Neural crest cell (in vitro differentiated cells): ENCODE measurements around the gene KRTAP5-3. TPM values are rescaled to one million over a fixed set of nuclear protein-coding genes. Genes with fewer than 3 reads are reported as not detected.
"Not testable (repeated sequence)": the region's sequence is repeated elsewhere in the genome, so short reads cannot be mapped to it uniquely, and the experiment has no call there.

Experiments used
- DNase-seq: peaks from one replicate; pipeline ENCODE4 v3.0.0; 2021; ENCODE audit warnings: low read depth, mixed read lengths, low spot score
- H3K27ac Mint-ChIP-seq: one replicate; pipeline ENCODE4 v1.8.0; 2021; ENCODE audit warnings: mild to moderate bottlenecking, mixed read lengths; ENCODE audit not compliant: unreplicated experiment
- H3K27me3 Mint-ChIP-seq: 2 replicates; pipeline ENCODE4 v1.8.0; 2021; ENCODE audit warnings: low read depth, mild to moderate bottlenecking, mixed read lengths
- H3K36me3 Mint-ChIP-seq: 2 replicates; pipeline ENCODE4 v1.8.0; 2021; ENCODE audit warnings: low read depth, mild to moderate bottlenecking, mixed read lengths
- H3K4me1 Mint-ChIP-seq: 2 replicates; pipeline ENCODE4 v1.8.0; 2021; ENCODE audit warnings: mixed read lengths
- H3K4me3 Mint-ChIP-seq: one replicate; pipeline ENCODE4 v1.8.0; 2021; ENCODE audit warnings: mild to moderate bottlenecking, mixed read lengths
- H3K9me3 Mint-ChIP-seq: 2 replicates; pipeline ENCODE4 v1.8.0; 2021; ENCODE audit warnings: mixed read lengths
- total RNA-seq: library from RNA; stranded (reverse); gene quantifications from 2 replicates; pipeline ENCODE4 v1.2.1, GENCODE V29; 2021
- TF ChIP-seq, protein P1 (sequence below): fragments of 200-600 bp; sonication (generic); conservative IDR thresholded peaks from 2 replicates; pipeline ENCODE4 v1.5.0; 2021; ENCODE audit warnings: antibody characterized with exemption, mild to moderate bottlenecking

KRTAP5-3 gene
- total RNA-seq, 1 donor from 2014 or later, result not detected

DNA sequence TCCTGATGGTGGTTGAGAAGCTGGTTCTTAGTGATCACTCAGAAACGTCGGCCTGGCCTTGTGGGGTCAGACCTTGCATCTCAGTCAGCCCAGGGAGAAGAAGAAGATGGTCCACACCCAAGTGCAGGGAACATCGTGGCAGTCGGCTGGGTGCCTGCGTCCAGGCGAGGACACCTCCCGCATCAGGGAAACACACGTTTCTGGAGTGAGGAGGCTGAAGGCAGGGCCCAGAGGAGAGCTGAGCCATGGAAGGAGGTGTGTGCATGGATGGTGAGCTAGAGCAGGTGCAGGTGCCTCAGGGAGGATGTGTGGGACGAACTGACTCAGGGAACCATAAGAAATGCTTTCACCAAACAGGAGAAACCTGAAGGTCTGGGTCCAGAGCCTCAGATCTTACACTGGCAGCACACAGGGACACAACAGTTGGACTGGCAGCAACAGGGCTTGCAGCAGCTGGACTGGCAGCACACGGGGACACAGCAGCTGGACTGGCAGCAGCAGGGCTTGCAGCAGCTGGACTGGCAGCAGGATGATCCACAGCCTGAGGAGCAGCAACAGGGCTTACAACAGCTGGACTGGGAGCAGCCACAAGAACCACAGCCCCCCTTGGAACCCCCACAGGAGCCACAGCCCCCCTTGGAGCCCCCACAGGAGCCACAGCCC is 10.8 kb downstream of the KRTAP5-3 start:
- peaks cover 89% of the 10 kb centered on the region for H3K27me3 Mint-ChIP-seq
- H3K4me1 Mint-ChIP-seq, result peaks cover 6% of the 10 kb centered on the region
- DNase-seq, result no peak
- H3K36me3 Mint-ChIP-seq, result no peaks in the 10 kb centered on the region
- H3K9me3 Mint-ChIP-seq, result peaks cover 5% of the 10 kb centered on the region
- no peak overlapping the region for H3K4me3 Mint-ChIP-seq
- no peak overlapping the region for H3K27ac Mint-ChIP-seq
- TF ChIP-seq, protein P1, sequence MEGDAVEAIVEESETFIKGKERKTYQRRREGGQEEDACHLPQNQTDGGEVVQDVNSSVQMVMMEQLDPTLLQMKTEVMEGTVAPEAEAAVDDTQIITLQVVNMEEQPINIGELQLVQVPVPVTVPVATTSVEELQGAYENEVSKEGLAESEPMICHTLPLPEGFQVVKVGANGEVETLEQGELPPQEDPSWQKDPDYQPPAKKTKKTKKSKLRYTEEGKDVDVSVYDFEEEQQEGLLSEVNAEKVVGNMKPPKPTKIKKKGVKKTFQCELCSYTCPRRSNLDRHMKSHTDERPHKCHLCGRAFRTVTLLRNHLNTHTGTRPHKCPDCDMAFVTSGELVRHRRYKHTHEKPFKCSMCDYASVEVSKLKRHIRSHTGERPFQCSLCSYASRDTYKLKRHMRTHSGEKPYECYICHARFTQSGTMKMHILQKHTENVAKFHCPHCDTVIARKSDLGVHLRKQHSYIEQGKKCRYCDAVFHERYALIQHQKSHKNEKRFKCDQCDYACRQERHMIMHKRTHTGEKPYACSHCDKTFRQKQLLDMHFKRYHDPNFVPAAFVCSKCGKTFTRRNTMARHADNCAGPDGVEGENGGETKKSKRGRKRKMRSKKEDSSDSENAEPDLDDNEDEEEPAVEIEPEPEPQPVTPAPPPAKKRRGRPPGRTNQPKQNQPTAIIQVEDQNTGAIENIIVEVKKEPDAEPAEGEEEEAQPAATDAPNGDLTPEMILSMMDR, result no peak

DNA sequence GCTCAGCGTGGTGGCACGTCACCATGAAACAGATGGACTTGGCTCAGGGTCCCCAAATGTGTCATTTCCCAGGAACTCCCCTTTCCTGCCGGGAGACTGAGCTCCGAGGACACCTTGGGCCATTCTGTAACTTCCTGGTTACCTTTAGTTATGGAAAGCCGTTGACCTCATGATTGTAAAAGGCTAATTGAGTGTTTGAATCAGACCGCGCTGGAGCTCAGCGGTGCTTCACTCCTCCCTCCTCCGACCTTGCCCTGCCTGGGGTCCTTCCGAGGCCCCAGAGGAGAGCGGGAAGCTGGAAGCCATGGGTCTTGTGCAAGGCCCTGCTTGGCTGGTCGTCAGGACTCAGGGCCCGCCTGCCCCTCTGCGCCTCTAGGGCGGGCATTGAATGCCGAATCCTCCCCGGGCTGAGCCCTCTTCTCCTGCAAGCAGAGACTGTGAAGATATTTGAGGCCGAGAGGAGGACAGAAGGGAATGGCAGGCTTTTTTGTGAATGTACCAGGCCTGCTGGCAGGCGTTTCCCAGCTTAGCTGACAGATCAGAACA is 11.6 kb downstream of the KRTAP5-3 start:
- H3K4me3 Mint-ChIP-seq, H3K27ac Mint-ChIP-seq, H3K9me3 Mint-ChIP-seq, DNase-seq, H3K4me1 Mint-ChIP-seq, H3K36me3 Mint-ChIP-seq: not testable (repeated sequence)
- H3K27me3 Mint-ChIP-seq, result peaks cover 90% of the 10 kb centered on the region

DNA sequence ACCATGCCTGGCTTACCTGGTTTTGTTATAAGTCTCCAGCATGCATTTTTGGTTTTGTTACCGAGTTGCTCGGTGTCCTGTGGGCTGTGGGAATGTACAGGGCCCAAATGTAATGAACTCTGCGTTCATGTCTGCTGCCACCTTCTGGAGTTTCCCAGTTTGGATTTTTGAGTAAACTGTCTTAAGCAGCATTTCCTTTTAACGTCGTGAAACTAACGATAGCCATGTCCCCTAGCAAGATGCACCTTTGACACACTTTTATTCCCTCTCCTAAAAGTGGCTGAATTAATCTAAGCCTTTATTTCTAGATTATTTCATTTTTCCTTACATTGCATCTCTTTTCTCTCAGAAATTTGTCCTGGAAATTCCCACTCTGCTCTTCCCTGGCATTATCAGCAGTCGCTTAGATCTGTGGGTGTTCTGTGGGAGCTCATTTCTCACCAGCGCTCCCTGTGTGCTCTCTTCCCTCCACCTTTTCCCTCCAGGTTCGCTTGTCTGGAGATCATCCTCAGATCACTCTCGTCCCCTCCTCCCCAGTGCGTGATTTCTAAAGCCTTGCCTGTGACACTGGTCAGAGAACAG is 12.2 kb downstream of the KRTAP5-3 start:
- not testable (repeated sequence) for H3K27ac Mint-ChIP-seq, H3K4me3 Mint-ChIP-seq, DNase-seq, H3K36me3 Mint-ChIP-seq, H3K9me3 Mint-ChIP-seq, H3K4me1 Mint-ChIP-seq
- peaks cover 89% of the 10 kb centered on the region for H3K27me3 Mint-ChIP-seq

DNA sequence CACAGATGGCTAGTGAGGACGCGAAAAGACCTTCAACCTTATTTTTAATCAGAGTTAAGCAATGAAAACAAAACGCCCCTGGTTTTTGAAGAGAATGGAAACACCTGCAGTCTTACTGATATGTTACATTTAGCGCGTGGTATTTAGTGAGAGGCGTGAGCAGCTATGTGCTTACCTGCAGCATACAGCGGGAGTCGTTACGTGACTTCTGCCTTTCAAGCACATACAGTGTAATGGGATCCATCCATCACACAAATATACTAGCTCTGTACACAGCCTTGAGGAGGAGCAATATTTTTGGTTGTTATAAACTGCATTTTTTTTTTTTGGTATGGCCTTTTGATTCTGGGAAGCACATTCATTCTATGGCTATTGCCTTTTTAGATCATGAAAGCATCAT is 15.6 kb downstream of the KRTAP5-3 start:
- H3K4me1 Mint-ChIP-seq, result peaks cover 6% of the 10 kb centered on the region
- TF ChIP-seq, protein P1, result no peak
- H3K27me3 Mint-ChIP-seq, result peaks cover 77% of the 10 kb centered on the region
- H3K4me3 Mint-ChIP-seq, result no peak overlapping the region
- DNase-seq, result no peak
- H3K36me3 Mint-ChIP-seq, result no peaks in the 10 kb centered on the region
- no peak overlapping the region for H3K27ac Mint-ChIP-seq
- H3K9me3 Mint-ChIP-seq, result no peaks in the 10 kb centered on the region

DNA sequence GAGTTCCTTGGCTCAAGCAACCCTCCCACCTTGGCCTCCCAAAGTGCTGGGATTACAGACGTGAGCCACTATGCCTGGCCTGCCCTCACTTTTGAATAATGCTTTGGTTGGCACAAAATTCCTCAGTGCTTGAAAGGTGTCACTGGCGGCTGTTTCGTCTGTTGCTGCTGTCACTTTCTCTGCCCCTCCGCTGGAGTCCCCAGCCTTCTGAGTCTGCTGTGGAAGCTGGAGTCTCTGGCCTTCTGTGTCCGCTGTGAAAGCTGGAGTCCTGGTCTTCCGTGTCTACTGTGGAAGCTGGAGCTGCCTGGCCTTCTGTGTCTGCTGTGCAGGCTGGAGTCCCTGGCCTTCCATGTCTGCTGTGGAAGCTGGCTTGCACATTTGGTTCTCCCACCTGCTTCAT is 18.3 kb downstream of the KRTAP5-3 start:
- Mint-ChIP-seq H3K36me3 (no peaks in the 10 kb centered on the region), H3K4me1 (no peaks in the 10 kb centered on the region), H3K27me3 (peaks cover 62% of the 10 kb centered on the region), H3K27ac (no peak overlapping the region), H3K4me3 (no peak overlapping the region), H3K9me3 (no peaks in the 10 kb centered on the region)
- no peak for DNase-seq
- TF ChIP-seq, protein P1, result no peak

DNA sequence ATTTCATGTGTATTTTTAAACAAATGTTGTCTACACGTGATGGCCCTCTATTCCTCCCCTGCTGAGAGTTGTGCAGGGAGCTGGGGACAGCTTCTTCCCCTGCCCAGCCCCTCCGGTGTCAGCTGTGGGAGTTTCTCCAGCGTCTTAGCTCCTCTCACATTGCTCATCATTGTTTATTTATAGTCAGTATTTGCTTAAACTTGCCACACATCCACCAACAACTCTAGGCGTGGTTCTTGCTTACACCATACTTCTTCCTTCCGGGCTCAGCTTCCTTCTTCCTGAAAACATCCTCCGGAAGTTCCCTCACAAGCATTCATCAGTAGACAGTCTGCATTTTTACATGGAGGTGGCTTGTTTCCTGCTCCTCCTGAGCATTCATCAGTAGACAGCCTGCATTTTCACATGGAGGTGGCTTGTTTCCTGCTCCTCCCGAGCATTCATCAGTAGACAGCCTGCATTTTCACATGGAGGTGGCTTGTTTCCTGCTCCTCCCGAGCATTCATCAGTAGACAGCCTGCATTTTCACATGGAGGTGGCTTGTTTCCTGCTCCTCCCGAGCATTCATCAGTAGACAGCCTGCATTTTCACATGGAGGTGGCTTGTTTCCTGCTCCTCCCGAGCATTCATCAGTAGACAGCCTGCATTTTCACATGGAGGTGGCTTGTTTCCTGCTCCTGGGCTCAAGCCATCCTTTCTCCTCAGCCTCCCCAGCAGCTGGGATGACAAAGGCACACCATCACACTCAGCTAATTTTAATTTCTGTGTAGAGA is 18.9 kb downstream of the KRTAP5-3 start:
- H3K4me3 Mint-ChIP-seq, H3K36me3 Mint-ChIP-seq, H3K9me3 Mint-ChIP-seq, H3K27ac Mint-ChIP-seq, H3K4me1 Mint-ChIP-seq, DNase-seq: not testable (repeated sequence)
- peaks cover 56% of the 10 kb centered on the region for H3K27me3 Mint-ChIP-seq

DNA sequence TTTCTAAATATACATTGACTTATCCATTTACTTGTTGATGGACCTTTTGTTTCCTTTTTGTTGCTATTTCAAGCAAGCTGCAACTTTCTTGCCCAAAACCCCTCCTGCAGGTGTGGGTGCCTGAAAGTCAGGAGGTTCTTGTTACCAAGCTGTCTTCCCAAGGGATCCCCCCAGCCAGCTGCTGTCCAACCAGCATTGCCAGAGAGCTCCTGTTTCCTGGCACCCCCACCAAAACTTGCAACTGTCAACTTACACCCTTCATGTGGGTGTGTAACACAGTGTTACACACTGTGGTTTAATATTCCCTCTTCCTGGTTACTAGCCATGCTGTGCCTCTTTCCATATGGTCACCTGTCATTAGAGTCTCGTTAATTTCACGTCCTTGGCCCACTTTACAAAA is 21.6 kb downstream of the KRTAP5-3 start:
- Mint-ChIP-seq H3K36me3 (no peaks in the 10 kb centered on the region), H3K27me3 (peaks cover 36% of the 10 kb centered on the region), H3K27ac (no peak overlapping the region), H3K9me3 (peaks cover 4% of the 10 kb centered on the region), H3K4me1 (no peaks in the 10 kb centered on the region), H3K4me3 (no peak overlapping the region)
- TF ChIP-seq, protein P1, result no peak
- DNase-seq, result no peak

DNA sequence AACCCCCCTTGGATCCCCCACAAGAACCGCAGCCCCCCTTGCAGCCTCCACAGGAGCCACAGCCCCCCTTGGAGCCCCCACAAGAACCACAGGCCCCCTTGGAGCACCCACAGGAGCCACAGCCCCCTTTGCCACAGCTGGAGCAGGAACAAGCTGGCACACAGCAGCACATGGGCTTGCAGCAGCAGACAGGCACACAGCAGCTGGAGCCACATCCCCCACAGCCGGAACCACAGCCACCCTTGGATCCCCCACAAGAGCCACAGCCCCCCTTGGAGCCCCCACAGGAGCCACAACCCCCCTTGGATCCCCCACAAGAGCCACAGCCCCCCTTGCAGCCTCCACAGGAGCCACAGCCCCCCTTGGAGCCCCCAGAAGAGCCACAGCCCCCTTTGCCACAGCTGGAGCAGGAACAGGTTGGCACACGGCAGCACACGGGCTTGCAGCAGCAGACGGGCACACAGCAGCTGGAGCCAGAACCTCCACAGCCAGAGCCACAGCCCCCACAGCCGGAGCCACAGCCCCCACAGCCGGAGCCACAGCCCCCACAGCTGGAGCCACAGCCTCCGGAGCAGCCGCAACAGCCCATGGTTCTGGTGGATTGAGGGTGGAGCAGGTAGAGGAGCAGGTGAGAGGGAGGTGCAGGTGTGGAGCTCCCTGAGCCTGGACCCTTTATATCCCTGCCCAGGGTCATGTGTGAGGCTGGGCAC is 23.4 kb downstream of the KRTAP5-3 start, which contains the start of gene KRTAP5-1:
KRTAP5-1 (minus strand) TSS at position 623 of the 710 bp plus-strand sequence; CDS start at position 589, 34 bp downstream.
- H3K4me3 Mint-ChIP-seq, H3K4me1 Mint-ChIP-seq, H3K36me3 Mint-ChIP-seq, H3K9me3 Mint-ChIP-seq, DNase-seq, H3K27ac Mint-ChIP-seq: not testable (repeated sequence)
- H3K27me3 Mint-ChIP-seq, result peaks cover 27% of the 10 kb centered on the region

DNA sequence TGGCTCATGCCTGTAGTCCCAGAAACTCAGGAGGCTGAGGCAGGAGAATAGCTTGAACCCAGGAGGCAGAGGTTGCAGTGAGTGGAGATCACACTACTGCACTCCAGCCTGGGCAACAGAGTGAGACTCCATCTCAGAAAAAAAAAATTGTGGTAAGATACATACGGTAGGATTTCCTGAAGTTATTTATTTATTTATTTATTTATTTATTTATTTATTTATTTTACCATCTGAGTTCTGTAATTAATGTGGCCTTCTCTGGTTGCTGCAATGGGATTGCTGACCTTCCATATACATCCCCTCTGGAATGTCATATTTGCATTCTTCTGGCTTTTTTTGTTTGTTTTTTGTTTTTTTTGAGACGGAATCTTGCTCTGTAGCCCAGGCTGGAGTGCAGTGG is 25.4 kb downstream of the KRTAP5-3 start:
- not testable (repeated sequence) for H3K27ac Mint-ChIP-seq, H3K36me3 Mint-ChIP-seq, H3K4me1 Mint-ChIP-seq, DNase-seq, H3K4me3 Mint-ChIP-seq, H3K9me3 Mint-ChIP-seq
- peaks cover 31% of the 10 kb centered on the region for H3K27me3 Mint-ChIP-seq
